GM12872 (cell line): ENCODE data around the gene CTSZ.

Experiments used
- CTCF ChIP-seq: IDR thresholded peaks from 3 replicates; pipeline ENCODE4 v1.5.1; 2011; ENCODE audit warnings: low read depth, mild to moderate bottlenecking, low read length, moderate library complexity; ENCODE audit not compliant: insufficient read depth

CTSZ gene

GRCh38 chr20:59006864-59007664 lies at the start of gene CTSZ:
Gene CTSZ (minus strand): TSS chr20:59007254. CDS start chr20:59007128, 126 bp downstream.
- no peak for TF ChIP-seq CTCF

GRCh38 chr20:59055302-59055701 lies 48.2 kb upstream of the CTSZ start:
- TF ChIP-seq CTCF: peak; percentile 39; the same call in 1 of the 3 replicates

DNA sequence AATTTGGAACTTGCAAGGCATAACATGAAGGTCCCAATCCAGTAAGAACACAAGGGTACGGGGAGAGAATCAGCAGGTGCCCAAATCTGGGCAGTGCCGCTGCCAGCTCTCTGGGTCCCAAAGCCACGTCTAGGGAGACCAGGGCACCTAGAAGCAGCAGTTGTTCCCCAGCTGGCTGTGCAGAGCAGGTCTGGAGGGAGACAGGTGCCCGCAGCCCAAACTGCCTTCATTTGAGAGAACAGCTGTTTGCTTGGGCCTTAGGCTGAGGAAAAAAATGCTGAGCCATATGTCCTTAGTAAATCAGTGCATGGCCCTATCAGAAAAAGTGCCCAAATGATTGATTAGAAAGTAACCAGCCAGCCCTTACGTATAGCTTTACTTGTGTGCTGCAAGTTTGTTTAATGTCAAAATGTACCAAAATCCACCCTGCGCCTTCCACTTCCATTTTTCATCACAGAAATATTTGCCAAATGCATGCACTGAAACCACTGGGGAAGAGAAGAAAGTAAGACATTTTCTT lies 44.7 kb upstream of the CTSZ start:
- no peak for TF ChIP-seq CTCF

- no peak for TF ChIP-seq CTCF
Observed at GRCh38 chr20:59050437-59050836, 43.4 kb upstream of the CTSZ start.

DNA sequence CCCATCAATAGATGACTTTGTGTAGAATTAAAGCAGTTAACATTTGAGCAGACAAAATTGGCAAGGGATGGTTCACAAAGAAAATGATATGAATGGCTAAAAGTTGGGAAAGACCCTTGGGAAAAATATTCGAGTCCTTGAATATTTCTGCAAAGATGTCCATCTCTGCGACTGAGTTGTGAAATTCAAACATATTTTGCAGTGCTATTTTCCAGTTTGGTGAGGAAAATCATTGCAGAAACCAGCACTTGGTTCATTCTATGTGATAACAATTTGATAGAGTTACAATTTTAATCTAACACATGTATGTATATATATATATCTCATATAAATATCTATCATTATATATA lies 41.6 kb upstream of the CTSZ start:
- TF ChIP-seq CTCF: no peak

- no peak for TF ChIP-seq CTCF
Observed at GRCh38 chr20:59047938-59048680, 41.1 kb upstream of the CTSZ start.

DNA sequence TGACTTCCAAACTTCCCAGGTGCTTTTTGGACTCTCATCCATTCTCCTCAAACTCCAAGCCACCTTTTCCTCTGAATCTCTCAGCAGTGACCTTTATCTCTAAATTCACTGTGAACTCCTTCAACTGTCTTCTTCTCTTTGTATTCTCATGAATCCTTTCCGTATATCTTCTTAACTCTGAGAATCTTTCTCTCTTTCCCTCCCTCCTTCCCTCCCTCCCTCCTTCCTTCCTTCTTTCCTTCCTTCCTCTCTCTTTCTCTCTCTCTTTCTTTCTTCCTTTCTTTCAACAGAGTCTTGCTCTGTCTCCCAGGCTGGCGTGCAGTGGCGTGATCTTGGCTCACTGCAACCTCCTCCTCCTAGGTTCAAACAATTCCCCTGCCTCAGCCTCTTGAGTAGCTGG lies 39.8 kb upstream of the CTSZ start:
- TF ChIP-seq CTCF: no peak
